ENCODE measurements around the gene DLD.
"Not testable (repeated sequence)": the region's sequence is repeated elsewhere in the genome, so short reads cannot be mapped to it uniquely, and the experiment has no call there.

DNA sequence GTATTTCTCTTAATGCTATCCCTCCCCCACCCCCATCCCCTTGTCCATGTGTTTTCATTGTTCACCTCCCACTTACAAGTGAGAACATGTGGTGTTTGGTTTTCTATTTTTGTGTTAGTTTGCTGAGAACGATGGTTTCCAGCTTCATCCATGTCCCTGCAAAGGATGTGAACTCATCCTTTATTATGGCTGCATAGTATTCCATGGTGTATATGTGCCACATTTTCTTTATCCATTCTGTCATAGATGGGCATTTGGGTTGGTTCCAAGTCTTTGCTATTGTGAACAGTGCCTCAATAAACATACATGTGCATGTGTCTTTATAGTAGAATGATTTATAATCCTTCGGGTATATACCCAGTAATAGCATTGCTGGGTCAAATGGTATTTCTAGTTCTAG lies 30.8 kb downstream of the DLD start:
- not testable (repeated sequence) for TF ChIP-seq CTCF (conservative IDR thresholded peaks at IDR 0.05; ENCODE audit: low read length); EZH2phosphoT487 (IDR thresholded peaks at IDR 0.05; ENCODE audit: borderline replicate concordance, low read depth, low read length)
